GM18498 (cell line): ENCODE results near the gene POLE3.
"Not testable (repeated sequence)": the region's sequence is repeated elsewhere in the genome, so short reads cannot be mapped to it uniquely, and the experiment has no call there.

Experiments used
- ATAC-seq: cut with Tn5 transposase; IDR thresholded peaks from one replicate; pipeline ENCODE4 v1.9.1; 2021; ENCODE audit warnings: mild to moderate bottlenecking, moderate library complexity; ENCODE audit not compliant: unreplicated experiment

POLE3 gene

DNA sequence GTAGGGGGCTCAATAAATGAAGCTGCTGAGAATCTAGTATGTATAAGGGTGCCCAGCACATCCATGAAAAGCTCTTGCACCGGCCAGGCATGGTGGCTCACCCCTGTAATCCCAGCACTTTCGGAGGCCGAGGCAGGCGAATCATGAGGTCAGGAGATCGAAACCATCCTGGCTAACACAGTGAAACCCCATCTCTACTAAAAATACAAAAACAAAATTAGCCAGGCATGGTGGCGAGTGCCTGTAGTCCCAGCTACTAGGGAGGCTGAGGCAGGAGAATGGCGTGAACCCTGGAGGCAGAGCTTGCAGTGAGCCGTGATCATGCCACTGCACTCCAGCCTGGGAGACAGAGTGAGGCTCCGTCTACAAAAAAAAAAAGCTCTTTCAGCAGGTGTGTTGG lies 4.1 kb downstream of the POLE3 start:
- not testable (repeated sequence) for ATAC-seq

- ATAC-seq = no peak
Observed at GRCh38 chr9:113403646-113404045, 6.8 kb downstream of the POLE3 start.

- ATAC-seq = peak; percentile 99
Observed at GRCh38 chr9:113401027-113401792, 9.3 kb downstream of the POLE3 start, which contains the start of gene ALAD. ALAD (minus strand) TSS chr9:113401284; CDS start chr9:113393559, 7,725 bp downstream.

GRCh38 chr9:113399646-113400200 lies 10.8 kb downstream of the POLE3 start:
- ATAC-seq = no peak

GRCh38 chr9:113398796-113399195 lies 11.7 kb downstream of the POLE3 start:
- no peak for ATAC-seq

- ATAC-seq = no peak
Observed at GRCh38 chr9:113397203-113397631, 13.3 kb downstream of the POLE3 start.

DNA sequence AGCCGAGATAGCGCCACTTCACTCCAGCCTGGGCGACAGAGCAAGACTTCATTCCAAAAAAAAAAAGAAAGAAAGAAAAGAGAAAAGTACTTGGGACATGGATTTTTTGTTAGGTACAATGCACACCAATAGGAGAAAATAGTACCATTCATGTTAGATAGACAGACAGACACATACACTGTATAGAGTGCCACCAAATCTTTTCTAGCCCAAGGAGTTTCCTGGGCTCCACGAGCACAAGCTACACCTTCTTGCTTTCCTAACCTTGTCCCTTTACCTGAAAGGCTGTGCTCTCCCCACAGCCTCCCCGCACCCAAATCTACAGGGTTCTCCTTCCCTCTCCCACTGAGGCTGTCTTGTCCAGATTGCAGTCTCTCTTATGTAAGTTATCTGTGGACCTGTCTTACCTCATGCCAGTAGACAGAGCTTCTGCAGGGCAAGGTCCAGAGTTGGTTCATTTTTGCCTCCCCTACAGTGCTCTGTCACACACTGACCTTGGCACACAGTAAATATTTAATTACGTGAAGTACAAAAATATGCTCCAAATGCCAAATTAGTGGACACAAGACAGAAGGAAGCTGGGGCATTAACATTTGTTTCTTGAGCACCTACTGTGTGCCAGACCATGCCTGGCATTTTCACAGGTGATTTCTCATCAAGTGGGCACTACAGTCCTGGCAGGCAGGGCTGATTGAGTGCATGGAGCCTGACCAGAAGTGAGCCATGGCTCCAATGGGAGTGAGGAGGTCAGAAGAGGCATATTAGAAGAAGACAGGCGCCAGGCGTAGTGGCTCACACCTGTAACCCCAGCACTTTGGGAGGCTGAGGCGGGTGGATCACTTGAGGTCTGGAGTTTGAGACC lies 15.2 kb downstream of the POLE3 start:
- ATAC-seq = no peak

- no peak for ATAC-seq
Observed at GRCh38 chr9:113393281-113393680, 17.2 kb downstream of the POLE3 start.

GRCh38 chr9:113391917-113392316 lies 18.6 kb downstream of the POLE3 start:
- no peak for ATAC-seq

DNA sequence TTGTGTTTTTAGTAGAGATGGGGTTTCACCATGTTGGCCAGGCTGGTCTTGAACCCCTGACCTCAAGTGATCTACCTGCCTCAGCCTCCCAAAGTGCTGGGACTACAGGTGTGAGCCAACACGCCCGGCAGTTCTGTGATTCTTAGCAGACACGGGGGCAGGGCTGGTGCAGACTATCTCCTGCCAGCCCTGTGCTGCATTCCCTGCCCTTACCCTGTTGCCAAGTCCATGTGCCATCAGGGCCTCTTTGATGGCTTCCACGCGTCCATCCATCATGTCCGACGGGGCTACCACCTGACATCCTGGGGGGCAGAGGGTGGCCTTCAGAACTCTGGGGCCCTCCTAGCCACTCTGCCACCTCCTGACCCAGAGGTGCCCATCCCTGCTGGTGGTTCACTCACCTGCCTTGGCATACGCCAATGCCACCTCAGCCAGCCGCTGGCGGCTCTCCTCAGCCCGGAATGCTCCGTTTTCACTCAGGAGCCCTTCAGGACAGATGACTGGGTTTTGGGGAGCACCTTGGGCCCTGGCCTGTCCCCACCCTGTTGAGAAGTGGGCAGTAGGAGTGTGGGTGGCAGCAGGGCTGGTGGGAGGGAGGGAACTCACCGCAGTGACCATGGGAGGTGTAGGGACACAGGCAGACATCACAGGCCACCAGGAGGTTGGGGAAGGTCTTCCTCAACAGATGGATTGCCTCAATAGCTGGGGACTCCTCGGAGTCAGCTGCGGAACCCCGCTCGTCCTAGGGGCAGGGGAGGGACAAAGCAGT lies 20.1 kb downstream of the POLE3 start:
- no peak for ATAC-seq

DNA sequence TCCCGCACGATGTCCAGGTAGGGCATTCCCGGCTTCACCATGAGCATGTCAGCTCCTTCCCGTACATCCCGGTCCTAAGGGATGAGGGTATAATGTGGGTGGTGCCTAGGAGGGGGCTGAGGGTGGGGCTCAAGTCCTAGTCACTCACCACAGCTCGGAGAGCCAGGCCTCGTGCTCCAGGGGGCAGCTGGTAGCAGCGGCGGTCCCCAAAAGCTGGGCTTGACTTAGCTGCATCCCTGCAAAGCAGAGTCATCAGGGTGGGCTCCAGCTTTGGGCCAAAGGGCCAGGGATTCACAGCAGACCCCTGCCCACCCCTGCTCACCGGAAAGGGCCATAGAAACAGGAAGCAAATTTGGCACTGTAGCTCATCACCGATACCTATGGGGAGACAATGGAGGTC lies 21.0 kb downstream of the POLE3 start:
- ATAC-seq = no peak

DNA sequence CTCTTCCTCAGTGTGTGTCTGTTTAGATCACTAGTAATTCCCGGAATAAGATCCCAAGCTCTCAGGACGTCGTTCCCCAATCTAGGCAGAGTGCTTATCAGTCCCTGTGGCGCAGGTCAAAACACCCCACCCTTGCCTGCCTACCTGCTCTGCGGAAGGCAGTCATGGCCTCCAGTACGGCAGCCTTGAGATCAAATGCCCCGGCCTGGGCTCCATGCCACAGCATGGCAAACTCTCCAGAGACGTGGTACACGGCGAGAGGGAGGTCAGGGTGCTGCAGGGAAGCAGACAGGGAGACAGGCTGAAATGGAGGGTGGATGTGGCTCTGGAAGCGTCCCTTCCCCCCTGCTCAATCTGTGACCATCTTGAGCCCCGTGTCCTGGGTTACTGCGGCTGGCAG lies 21.6 kb downstream of the POLE3 start:
- ATAC-seq = no peak

DNA sequence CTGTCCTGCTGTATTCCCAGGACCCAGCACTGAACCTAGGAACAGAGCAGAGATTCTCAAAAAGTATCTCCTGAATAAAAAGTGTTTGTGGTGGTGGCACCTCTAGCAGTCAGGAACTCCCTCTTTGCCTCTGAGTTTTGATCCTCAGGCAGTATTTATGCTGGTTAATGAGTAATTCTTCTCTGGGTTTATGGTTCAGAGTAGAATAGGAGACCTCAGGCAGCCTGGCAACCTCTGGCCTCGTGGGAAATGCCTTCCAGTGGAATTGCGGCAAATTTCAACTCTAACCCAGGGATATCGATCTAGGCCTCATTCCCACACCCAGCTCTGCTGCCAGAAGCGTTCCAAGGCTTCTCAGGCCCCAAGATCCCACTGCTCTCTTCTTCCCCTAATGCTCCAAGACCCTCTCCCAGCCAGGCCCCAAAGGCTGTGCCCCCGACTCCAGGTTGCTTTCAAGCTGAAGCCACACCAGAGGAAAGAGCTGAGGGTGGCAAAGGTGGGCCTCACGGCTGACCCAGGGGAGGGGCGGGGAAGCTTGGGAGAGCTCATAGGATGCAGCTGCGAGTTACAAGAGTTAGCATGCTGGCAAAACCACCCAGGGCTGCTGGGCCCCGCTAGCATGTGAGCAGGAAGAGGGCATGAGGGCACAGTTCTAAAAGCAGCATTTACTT lies 22.8 kb downstream of the POLE3 start:
- ATAC-seq = no peak

GRCh38 chr9:113386571-113387393 lies 23.7 kb downstream of the POLE3 start:
- no peak for ATAC-seq

DNA sequence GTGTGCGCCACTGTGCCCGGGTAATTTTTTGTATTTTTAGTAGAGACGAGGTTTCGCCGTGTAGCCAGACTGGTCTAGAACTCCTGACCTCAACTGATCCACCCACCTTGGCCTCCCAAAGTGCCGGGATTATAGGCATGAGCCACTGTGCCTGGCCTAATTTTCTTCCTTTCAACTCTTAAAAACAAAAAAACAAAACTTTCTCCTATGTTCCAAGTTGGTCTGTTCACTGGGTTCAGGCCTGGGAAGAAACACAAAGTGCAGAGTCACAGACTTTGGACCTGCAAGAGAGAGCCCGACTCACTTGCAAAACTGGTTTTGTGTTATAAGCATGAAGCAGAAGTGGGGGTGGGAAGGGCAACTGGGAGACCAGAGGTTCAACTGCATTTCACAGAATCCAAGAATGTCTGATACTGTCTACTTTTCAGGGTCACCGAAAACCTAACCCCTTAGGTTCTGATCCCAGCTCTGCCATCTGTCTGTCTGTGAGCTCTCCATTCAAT lies 28.5 kb downstream of the POLE3 start:
- no peak for ATAC-seq

GRCh38 chr9:113381441-113381840 lies 29.0 kb downstream of the POLE3 start:
- ATAC-seq = not testable (repeated sequence)

DNA sequence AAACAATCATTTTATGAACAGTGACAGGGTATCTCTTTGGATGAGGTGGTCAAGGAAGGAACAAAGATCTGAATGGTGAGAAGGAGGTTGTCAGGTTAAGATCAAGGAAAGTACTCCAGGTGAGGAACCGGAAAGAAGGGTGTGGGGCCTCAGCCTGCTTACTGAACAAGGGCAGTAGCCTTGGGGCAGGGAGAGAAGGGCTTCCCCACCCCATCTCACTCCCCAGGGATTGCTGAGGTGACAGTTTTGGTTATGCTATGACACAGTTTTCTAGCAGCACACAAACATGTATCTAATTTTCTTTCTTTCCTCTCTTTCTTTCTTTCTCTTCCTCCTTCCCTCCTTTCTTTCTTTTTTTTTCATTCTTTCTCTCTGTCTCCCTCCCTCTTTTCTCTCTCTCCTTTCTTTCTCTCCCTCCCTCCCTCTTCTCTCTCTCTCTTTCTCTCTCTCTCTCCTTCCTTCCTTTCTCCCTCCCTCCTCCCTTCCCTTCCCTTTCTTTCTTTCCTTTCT lies 29.6 kb downstream of the POLE3 start:
- peak; percentile 32 for ATAC-seq

DNA sequence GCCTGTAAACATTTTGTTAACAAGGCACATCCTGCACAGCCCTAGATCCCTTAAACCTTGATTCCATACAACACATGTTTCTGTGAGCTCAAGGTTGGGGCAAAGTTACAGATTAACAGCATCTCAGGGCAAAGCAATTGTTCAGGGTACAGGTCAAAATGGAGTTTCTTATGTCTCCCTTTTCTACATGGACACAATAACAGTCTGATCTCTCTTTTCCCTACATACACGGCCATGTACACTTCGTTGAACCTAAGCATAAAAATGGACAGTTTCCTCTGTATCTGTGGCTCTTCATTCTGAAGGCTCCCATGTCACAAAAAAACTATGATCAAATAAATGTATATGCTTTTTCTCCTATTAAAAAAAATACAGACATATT lies 30.7 kb downstream of the POLE3 start:
- ATAC-seq = not testable (repeated sequence)
